GM12892 (cell line): Measurements from ENCODE around the gene ZNF674.

ENCODE experiments used
- POLR2AphosphoS5 ChIP-seq: IDR thresholded peaks from 2 replicates; pipeline ENCODE4 v1.6.1; 2011; ENCODE audit warnings: low read depth, low read length, control low read depth
- TAF1 ChIP-seq: IDR thresholded peaks from 2 replicates; pipeline ENCODE4 v1.6.1; 2011; ENCODE audit warnings: low read depth, mild to moderate bottlenecking, control low read depth, low read length, borderline replicate concordance

DNA sequence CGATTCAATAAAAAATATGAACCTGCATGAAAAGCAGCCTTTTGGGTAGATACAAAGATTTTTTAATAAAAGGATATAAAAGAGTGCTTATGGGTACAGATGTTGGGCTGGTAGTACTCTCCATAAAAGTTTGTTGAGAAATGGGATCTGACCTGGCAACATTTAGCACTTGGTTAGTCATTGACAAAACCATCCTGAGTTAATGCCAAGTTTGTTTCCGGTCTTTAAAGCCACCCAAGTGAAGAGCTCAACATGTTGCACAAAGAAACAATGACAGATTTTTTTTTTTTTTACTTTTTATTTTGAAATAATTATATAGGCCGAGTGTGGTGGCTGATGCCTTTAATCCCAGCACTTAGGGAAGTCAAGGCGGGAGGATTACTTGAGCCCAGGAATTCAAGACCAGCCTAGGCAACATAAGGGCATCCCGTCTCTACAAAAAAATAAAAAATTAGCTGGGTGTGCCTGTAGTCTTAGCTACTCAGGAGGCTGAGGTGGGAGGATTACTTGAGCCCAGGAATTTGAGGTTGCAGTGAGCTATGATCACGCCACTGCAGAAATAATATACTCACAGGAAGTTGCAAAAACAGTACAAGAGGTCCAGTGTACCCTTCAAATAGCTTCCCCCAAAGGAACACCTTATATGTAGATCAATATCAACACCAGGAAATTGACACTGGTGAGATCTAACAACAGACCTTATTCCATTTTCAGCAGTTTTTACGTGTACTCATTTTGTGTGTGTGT lies 44.9 kb upstream of the ZNF674 start:
- TF ChIP-seq POLR2AphosphoS5 (no peak), TAF1 (no peak)
